Natural killer cell (primary cell): Measurements from ENCODE around the gene GARIN1A. TPM values are rescaled to one million over a fixed set of nuclear protein-coding genes. Genes with fewer than 3 reads are reported as not detected.

Experiments used
- ATAC-seq, 3 donors: fragments of 150-1000 bp in 2 of 3; fragments of 200-7000 bp in 1 of 3; cut with Tn5 transposase; 1 replicate in 1 of 3; 2 replicates in 2 of 3; pipeline ENCODE4 v1.10.0; 2021; ENCODE audit warnings: mild to moderate bottlenecking in 2 of 3, moderate library complexity in 2 of 3
- DNase-seq, 2 donors: peaks; one replicate each; pipeline versions ENCODE4 v3.0.0 to v3.0.0-alpha.2; 2013 to 2021; ENCODE audit warnings: mixed read lengths in 1 of 2
- H3K27ac ChIP-seq: one replicate; pipeline ENCODE4 v1.5.1; 2013; ENCODE audit warnings: mild to moderate bottlenecking, low read length
- H3K27me3 ChIP-seq: one replicate; pipeline ENCODE4 v1.6.1; 2013; ENCODE audit warnings: low read length; ENCODE audit not compliant: control insufficient read depth, insufficient read depth
- H3K36me3 ChIP-seq: one replicate; pipeline ENCODE4 v1.6.1; 2013; ENCODE audit warnings: low read length; ENCODE audit not compliant: control insufficient read depth, insufficient read depth
- H3K4me1 ChIP-seq: one replicate; pipeline ENCODE4 v1.6.1; 2013; ENCODE audit warnings: low read length; ENCODE audit not compliant: control insufficient read depth, insufficient read depth
- H3K4me3 ChIP-seq: one replicate; pipeline ENCODE4 v1.5.1; 2013; ENCODE audit warnings: low read length
- H3K9me3 ChIP-seq: one replicate; pipeline ENCODE4 v1.6.1; 2013; ENCODE audit warnings: low read length; ENCODE audit not compliant: control insufficient read depth, insufficient read depth
- H3K27ac Mint-ChIP-seq, 2 donors: one replicate each; pipeline ENCODE4 v1.8.0; 2022; ENCODE audit warnings: mild to moderate bottlenecking in 2 of 2, mixed read lengths in 2 of 2, moderate library complexity in 1 of 2
- H3K27me3 Mint-ChIP-seq, 2 donors: one replicate each; pipeline ENCODE4 v1.8.0; 2022; ENCODE audit warnings: low read depth in 2 of 2, mixed read lengths in 2 of 2
- H3K36me3 Mint-ChIP-seq: one replicate; pipeline ENCODE4 v1.8.0; 2022; ENCODE audit warnings: mixed read lengths
- H3K4me1 Mint-ChIP-seq, 2 donors: one replicate each; pipeline ENCODE4 v1.8.0; 2022; ENCODE audit warnings: mixed read lengths in 2 of 2
- H3K4me3 Mint-ChIP-seq: one replicate; pipeline ENCODE4 v1.8.0; 2022; ENCODE audit warnings: mild to moderate bottlenecking, moderate library complexity, mixed read lengths
- H3K9me3 Mint-ChIP-seq, 2 donors: one replicate each; pipeline ENCODE4 v1.8.0; 2022; ENCODE audit warnings: mixed read lengths in 2 of 2
- WGBS: methylation state at CpG from one replicate; pipeline ENCODE4 v1.1.7; 2013; ENCODE audit warnings: missing lambda C conversion rate; ENCODE audit not compliant: insufficient coverage; 5-methylcytosine and 5-hydroxymethylcytosine counted together
- intact Hi-C: fragments of 100-400 bp; cut with micrococcal nuclease; formaldehyde crosslinking; loops from one replicate; pipeline ENCODE4 v1.14.2; 2022
- total RNA-seq, 4 donors: library from RNA; stranded (reverse); fragments of 120-200 nt in 1 of 4; gene quantifications; one replicate each; pipeline versions ENCODE4 v1.2.3 to v1.2.4, GENCODE V29; 2013 to 2022
- TF ChIP-seq, protein P1 (sequence below): fragments of 200-600 bp; IDR thresholded peaks from one replicate; pipeline ENCODE4 v1.8.0; 2022; ENCODE audit warnings: antibody characterized with exemption

Gene GARIN1A
- total RNA-seq, 3 donors from 2014 or later (not counting 1 experiment from before 2014, with no cell fraction given): 1.1 to 2.5 (median 1.1) TPM

DNA sequence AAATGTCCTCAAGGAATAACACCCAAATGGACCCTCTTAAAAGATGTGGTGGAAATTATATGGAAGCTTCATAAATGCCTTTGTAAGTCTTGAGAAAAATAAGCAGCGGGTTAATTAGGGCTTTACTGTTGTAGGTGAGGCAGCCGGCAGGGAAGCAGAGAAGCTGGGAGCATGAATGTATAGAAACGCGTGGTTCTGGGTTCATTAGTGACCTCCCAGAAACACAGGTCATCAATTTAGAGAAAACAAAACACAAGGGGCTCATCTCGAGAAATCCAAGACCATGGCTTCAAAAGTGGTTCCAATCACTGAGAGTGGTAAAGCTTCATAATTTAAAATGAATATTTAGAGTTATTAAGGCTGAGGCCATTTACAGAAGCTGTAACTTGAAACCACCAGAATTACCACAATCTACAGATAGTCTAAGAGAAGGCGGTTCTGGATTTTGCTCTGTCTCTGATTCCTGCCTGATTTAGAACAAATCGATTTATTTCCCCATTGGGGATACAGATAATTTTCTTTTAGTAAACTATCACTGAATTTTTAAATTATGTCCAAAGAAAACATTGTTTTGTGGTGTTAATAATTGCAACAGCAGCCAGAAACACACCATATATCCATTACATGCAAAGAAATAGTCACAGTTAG lies 20.7 kb downstream of the GARIN1A start:
- TF ChIP-seq, protein P1, sequence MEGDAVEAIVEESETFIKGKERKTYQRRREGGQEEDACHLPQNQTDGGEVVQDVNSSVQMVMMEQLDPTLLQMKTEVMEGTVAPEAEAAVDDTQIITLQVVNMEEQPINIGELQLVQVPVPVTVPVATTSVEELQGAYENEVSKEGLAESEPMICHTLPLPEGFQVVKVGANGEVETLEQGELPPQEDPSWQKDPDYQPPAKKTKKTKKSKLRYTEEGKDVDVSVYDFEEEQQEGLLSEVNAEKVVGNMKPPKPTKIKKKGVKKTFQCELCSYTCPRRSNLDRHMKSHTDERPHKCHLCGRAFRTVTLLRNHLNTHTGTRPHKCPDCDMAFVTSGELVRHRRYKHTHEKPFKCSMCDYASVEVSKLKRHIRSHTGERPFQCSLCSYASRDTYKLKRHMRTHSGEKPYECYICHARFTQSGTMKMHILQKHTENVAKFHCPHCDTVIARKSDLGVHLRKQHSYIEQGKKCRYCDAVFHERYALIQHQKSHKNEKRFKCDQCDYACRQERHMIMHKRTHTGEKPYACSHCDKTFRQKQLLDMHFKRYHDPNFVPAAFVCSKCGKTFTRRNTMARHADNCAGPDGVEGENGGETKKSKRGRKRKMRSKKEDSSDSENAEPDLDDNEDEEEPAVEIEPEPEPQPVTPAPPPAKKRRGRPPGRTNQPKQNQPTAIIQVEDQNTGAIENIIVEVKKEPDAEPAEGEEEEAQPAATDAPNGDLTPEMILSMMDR: no peak
- WGBS: 92% methylated on average over 5 of the region's 7 CpGs

DNA sequence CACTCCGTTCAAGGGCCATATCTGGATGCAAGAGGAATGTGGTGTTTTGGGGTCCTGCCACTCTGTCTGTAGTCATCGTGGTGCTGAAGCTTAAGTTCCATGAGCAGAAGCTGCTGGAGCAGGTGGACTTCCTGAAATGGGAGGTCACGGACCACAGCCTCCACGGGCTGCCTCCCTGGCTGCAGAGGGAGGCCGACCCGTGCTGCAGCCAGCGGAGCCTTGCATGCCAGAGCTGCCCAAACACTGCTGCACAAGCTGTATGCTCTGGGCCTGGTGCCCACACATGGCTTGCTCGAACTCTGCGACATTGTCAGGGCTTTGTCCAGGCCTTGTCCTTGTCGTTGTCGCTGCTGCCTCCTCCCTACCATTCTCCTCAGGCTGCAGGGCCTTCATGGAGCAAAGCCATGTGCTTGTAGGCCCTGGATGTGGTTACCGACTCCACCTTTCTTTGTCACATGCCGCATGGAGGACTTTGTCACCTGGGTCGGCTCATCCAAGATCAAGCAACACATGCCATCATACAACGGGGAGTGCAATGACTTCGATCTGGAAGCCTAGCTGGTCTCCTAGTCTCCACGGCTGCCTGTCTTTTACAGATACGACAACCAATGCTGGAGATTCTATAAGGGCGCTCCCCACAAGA lies 21.4 kb downstream of the GARIN1A start:
- Mint-ChIP-seq H3K27me3 (peaks cover 38 to 48% of the 10 kb centered on the region in 2 donors), H3K9me3 (no peaks in the 10 kb centered on the region), H3K36me3 (no peaks in the 10 kb centered on the region), H3K27ac (no peak overlapping the region), H3K4me3 (no peak overlapping the region), H3K4me1 (peaks cover 7 to 8% of the 10 kb centered on the region in 2 donors)
- Histone ChIP-seq H3K9me3 (no peaks in the 10 kb centered on the region), H3K36me3 (no peaks in the 10 kb centered on the region), H3K27me3 (peaks cover 17% of the 10 kb centered on the region), H3K4me1 (peaks cover 7% of the 10 kb centered on the region), H3K27ac (no peak overlapping the region), H3K4me3 (no peak overlapping the region)
- ATAC-seq (no peak), DNase-seq (no peak)
- intact Hi-C loops: no loop called here
- WGBS: 90% methylated on average over 19 of the region's 19 CpGs
- TF ChIP-seq, protein P1: no peak

More for the DNA sequence above, 20.7 kb downstream of the GARIN1A start:
- Mint-ChIP-seq H3K4me3 (no peak overlapping the region), H3K27me3 (peaks cover 30 to 41% of the 10 kb centered on the region in 2 donors), H3K27ac (no peak overlapping the region), H3K9me3 (no peaks in the 10 kb centered on the region), H3K36me3 (no peaks in the 10 kb centered on the region), H3K4me1 (peaks cover 5% of the 10 kb centered on the region in 2 donors)
- Histone ChIP-seq H3K36me3 (no peaks in the 10 kb centered on the region), H3K27me3 (peaks cover 14% of the 10 kb centered on the region), H3K27ac (no peak overlapping the region), H3K9me3 (no peaks in the 10 kb centered on the region), H3K4me3 (no peak overlapping the region), H3K4me1 (peaks cover 7% of the 10 kb centered on the region)
- intact Hi-C loops: no loop called here
- DNase-seq (no peak), ATAC-seq (no peak)

DNA sequence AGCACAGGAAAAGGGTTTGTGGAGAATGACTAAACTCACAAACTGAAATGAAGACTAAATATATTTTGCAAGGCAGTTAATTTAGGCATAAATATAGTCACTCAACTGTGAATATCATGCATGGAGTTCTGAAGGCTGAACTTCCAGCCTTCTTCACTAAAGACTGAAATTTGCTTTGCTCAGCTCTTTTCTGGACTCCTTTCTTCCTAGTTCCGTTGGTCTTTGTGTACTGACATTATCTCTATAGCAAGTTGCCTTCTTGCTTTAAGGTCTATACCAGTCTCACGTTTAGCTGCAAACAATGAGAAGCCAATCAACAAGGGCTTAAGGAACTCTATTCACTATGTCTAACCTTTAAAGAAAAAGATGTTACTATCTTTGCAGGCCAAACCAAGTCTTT lies 22.6 kb downstream of the GARIN1A start:
- H3K4me3 Mint-ChIP-seq: no peak overlapping the region
- DNase-seq: no peak

More for the DNA sequence above, 22.6 kb downstream of the GARIN1A start:
- ATAC-seq: no peak
- Histone ChIP-seq H3K36me3 (no peaks in the 10 kb centered on the region), H3K9me3 (no peaks in the 10 kb centered on the region), H3K27ac (no peak overlapping the region), H3K4me1 (peaks cover 7% of the 10 kb centered on the region), H3K4me3 (no peak overlapping the region), H3K27me3 (peaks cover 28% of the 10 kb centered on the region)
- Mint-ChIP-seq H3K36me3 (no peaks in the 10 kb centered on the region), H3K27me3 (peaks cover 48 to 58% of the 10 kb centered on the region in 2 donors), H3K9me3 (no peaks in the 10 kb centered on the region), H3K27ac (no peak overlapping the region), H3K4me1 (peaks cover 7 to 8% of the 10 kb centered on the region in 2 donors)
- WGBS: 85% methylated on average over 2 of the region's 2 CpGs
- TF ChIP-seq, protein P1: no peak
- intact Hi-C loops: no loop called here
